ENCODE data around the gene CDC42EP5.

CDC42EP5 gene

DNA sequence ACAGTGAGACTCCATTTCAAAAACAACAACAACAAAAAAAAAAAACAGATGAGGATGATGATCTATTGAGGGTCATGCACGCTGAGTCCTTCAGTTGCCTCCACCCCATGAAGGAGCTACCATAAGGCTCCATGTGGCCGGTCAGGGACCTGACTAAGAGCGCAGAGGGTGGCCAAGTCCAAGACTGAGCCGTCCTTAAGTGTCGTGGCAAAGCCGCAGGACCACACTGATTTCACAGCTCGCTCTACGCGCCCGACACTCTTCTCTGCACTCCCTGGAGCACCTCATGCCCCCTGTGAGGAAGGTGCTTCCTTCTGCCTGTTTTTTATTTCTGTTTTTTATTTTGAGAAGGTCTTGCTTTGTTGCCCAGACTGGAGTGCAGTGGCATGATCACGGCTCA lies 45.5 kb downstream of the CDC42EP5 start:
- Histone ChIP-seq H3K27ac (ENCODE audit: low read depth, low read length) (no peak overlapping the region), H3K9me3 (ENCODE audit: control insufficient read depth in 1 of 2, low read length in 2 of 2) (no peaks in the 10 kb centered on the region), H3K4me3 (ENCODE audit: low read depth in 1 of 2, low read length in 2 of 2) (no peak overlapping the region), H3K4me1 (ENCODE audit: control insufficient read depth in 1 of 2, insufficient read depth in 2 of 2, low read length in 2 of 2) (peaks cover 3 to 7% of the 10 kb centered on the region in 2 donors), H3K9ac (ENCODE audit: low read depth in 1 of 2, low read length in 2 of 2) (no peak overlapping the region), H3K36me3 (ENCODE audit: control insufficient read depth in 1 of 2, insufficient read depth in 2 of 2, low read length in 2 of 2) (no peaks in the 10 kb centered on the region), H3K27me3 (ENCODE audit: control insufficient read depth in 1 of 2, insufficient read depth in 2 of 2, low read length in 2 of 2) (peaks cover 17 to 21% of the 10 kb centered on the region in 2 donors)

DNA sequence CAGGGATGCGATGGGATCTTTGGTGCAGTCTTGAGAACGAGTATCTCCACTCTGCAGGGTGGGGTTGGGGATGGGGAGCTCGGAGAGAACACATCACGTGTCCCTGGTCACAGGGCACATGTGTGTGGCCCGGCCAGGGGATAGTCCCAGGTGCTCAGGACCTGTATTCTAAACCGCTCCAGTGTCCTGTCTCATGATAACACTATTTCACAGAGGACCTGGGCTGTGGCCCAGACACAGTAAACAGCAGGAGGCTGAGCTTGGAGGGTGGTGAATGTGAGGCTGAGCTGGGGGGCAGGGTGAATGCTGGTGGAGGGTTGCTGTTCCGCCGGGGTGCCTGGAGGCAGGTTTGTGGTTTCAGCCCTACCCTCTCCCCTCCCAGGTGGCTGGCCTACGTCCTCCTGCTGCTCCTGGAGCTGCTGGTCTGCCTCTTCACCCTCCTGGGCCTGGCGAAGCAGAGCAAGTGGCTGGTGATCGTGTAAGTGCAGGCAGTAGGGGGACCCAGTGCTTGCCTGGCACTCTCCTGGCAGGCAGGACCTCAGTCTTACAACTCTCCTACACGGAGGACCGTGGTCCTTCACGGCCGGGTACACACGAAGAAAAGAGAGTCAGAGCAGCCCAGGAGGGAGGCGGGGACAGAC lies 46.7 kb downstream of the CDC42EP5 start:
- Histone ChIP-seq H3K9ac (ENCODE audit: low read depth in 1 of 2, low read length in 2 of 2) (no peak overlapping the region), H3K4me3 (ENCODE audit: low read depth in 1 of 2, low read length in 2 of 2) (no peak overlapping the region)

DNA sequence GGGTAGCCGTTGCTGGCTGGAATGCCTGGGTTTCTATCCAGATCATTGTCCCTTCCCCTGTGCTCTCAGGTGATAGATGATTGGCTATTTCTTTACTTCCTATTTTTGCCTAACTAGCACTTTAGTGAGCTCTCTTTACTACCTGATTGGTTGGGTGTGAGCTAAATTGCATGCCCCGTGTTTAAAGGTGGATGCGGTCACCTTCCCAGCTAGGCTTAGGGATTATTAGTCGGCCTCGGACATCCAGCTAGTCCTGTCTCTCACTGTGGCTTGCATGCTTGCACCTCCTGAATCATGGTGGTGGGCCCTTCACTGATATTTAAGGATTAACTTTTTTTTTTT lies 47.7 kb downstream of the CDC42EP5 start:
- H3K4me3 ChIP-seq (ENCODE audit: low read depth in 1 of 2, low read length in 2 of 2): no peak overlapping the region
- peaks cover 15 to 21% of the 10 kb centered on the region in 2 donors for H3K27me3 ChIP-seq (ENCODE audit: control insufficient read depth in 1 of 2, insufficient read depth in 2 of 2, low read length in 2 of 2)
- no peaks in the 10 kb centered on the region for H3K9me3 ChIP-seq (ENCODE audit: control insufficient read depth in 1 of 2, low read length in 2 of 2)
- H3K27ac ChIP-seq (ENCODE audit: low read depth, low read length): no peak overlapping the region
- H3K36me3 ChIP-seq (ENCODE audit: control insufficient read depth in 1 of 2, insufficient read depth in 2 of 2, low read length in 2 of 2): no peaks in the 10 kb centered on the region
- peaks cover 0 to 6% of the 10 kb centered on the region in 2 donors for H3K4me1 ChIP-seq (ENCODE audit: control insufficient read depth in 1 of 2, insufficient read depth in 2 of 2, low read length in 2 of 2)
- H3K9ac ChIP-seq (ENCODE audit: low read depth in 1 of 2, low read length in 2 of 2): no peak overlapping the region

More for the DNA sequence above, 46.7 kb downstream of the CDC42EP5 start:
- no peak overlapping the region for H3K27ac ChIP-seq (ENCODE audit: low read depth, low read length)
- no peaks in the 10 kb centered on the region for H3K9me3 ChIP-seq (ENCODE audit: control insufficient read depth in 1 of 2, low read length in 2 of 2)
- no peaks in the 10 kb centered on the region for H3K36me3 ChIP-seq (ENCODE audit: control insufficient read depth in 1 of 2, insufficient read depth in 2 of 2, low read length in 2 of 2)
- peaks cover 17 to 21% of the 10 kb centered on the region in 2 donors for H3K27me3 ChIP-seq (ENCODE audit: control insufficient read depth in 1 of 2, insufficient read depth in 2 of 2, low read length in 2 of 2)
- H3K4me1 ChIP-seq (ENCODE audit: control insufficient read depth in 1 of 2, insufficient read depth in 2 of 2, low read length in 2 of 2): peaks cover 3 to 7% of the 10 kb centered on the region in 2 donors

DNA sequence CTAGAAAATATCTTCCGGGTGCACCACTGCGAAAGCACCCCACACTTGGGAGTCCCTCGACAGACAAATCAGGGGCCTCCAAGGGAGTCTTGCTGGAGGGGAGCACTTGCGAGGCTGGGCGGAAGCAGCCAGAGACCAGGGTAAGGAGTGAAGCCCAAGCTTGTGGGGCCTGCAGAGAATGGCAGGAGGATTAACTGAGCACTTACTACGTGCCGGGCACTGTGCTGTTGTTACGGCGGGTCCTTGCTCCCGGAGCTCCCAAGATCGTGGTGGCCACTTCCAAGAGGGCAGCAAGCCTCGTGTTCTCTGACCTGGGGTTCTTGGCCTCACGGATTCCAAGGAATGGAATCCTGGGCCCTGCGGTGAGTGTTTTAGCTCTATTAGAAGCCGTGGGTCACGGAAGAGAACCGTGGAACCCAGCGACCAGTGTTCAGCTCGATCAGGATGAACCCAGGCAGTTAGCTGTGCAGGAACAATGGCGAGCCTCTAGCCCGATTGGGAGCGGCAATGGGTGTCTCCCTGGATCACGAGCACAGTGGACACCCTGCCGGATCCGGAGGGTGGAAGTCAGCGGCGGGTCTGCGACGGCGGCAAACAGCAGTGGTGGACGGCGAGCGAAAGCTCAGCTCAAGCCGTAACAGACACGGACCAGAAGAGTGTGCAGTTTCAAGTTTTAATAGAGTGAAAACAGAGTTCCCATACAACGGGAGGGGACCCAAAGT lies 48.3 kb downstream of the CDC42EP5 start:
- Histone ChIP-seq H3K4me1 (ENCODE audit: control insufficient read depth in 1 of 2, insufficient read depth in 2 of 2, low read length in 2 of 2) (peaks cover 0 to under 1% of the 10 kb centered on the region in 2 donors), H3K36me3 (ENCODE audit: control insufficient read depth in 1 of 2, insufficient read depth in 2 of 2, low read length in 2 of 2) (no peaks in the 10 kb centered on the region), H3K27ac (ENCODE audit: low read depth, low read length) (no peak overlapping the region), H3K27me3 (ENCODE audit: control insufficient read depth in 1 of 2, insufficient read depth in 2 of 2, low read length in 2 of 2) (peaks cover 10 to 18% of the 10 kb centered on the region in 2 donors), H3K4me3 (ENCODE audit: low read depth in 1 of 2, low read length in 2 of 2) (no peak overlapping the region), H3K9me3 (ENCODE audit: control insufficient read depth in 1 of 2, low read length in 2 of 2) (no peaks in the 10 kb centered on the region), H3K9ac (ENCODE audit: low read depth in 1 of 2, low read length in 2 of 2) (no peak overlapping the region)

DNA sequence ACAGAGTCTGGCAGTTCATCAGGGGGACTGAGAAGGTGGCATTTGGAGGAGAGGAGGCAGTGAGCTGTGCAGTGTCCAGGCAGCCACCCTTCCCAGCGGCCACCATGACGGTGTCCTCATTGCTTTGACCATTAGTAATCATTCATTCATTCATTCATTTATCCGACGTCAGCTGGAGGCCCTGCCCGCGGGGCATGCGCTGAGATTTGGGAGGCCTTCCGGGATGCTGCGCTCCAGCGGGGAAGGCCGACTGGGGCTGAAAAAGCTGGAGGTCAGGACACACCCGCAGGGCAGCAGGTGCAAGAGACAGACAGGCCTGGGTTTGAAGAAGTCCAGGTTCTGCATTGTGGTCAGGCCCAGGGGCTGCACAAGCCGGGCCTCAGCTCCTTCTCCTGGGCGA lies 48.9 kb downstream of the CDC42EP5 start:
- Histone ChIP-seq H3K9ac (ENCODE audit: low read depth in 1 of 2, low read length in 2 of 2) (no peak overlapping the region), H3K36me3 (ENCODE audit: control insufficient read depth in 1 of 2, insufficient read depth in 2 of 2, low read length in 2 of 2) (no peaks in the 10 kb centered on the region), H3K9me3 (ENCODE audit: control insufficient read depth in 1 of 2, low read length in 2 of 2) (no peaks in the 10 kb centered on the region), H3K27me3 (ENCODE audit: control insufficient read depth in 1 of 2, insufficient read depth in 2 of 2, low read length in 2 of 2) (peaks cover 10 to 21% of the 10 kb centered on the region in 2 donors), H3K4me1 (ENCODE audit: control insufficient read depth in 1 of 2, insufficient read depth in 2 of 2, low read length in 2 of 2) (no peaks in the 10 kb centered on the region), H3K27ac (ENCODE audit: low read depth, low read length) (no peak overlapping the region), H3K4me3 (ENCODE audit: low read depth in 1 of 2, low read length in 2 of 2) (no peak overlapping the region)

DNA sequence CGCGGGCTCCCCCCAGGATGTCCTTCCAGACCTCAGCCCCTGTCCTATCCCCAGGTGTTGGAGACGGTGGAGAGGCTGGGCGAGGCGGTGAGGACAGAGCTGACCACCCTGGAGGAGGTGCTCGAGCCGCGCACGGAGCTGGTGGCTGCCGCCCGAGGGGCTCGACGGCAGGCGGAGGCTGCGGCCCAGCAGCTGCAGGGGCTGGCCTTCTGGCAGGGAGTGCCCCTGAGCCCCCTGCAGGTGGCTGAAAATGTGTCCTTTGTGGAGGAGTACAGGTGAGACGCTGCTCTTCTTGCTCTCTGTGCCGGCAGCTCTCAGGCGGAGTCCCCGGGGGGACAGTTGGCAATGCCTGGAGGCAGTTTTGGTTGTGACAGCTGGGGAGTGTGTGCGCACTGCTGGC lies 51.0 kb downstream of the CDC42EP5 start:
- Histone ChIP-seq H3K9me3 (ENCODE audit: control insufficient read depth in 1 of 2, low read length in 2 of 2) (no peaks in the 10 kb centered on the region), H3K27ac (ENCODE audit: low read depth, low read length) (no peak overlapping the region), H3K4me3 (ENCODE audit: low read depth in 1 of 2, low read length in 2 of 2) (no peak overlapping the region), H3K9ac (ENCODE audit: low read depth in 1 of 2, low read length in 2 of 2) (no peak overlapping the region), H3K4me1 (ENCODE audit: control insufficient read depth in 1 of 2, insufficient read depth in 2 of 2, low read length in 2 of 2) (peaks cover 3 to 8% of the 10 kb centered on the region in 2 donors), H3K36me3 (ENCODE audit: control insufficient read depth in 1 of 2, insufficient read depth in 2 of 2, low read length in 2 of 2) (no peaks in the 10 kb centered on the region), H3K27me3 (ENCODE audit: control insufficient read depth in 1 of 2, insufficient read depth in 2 of 2, low read length in 2 of 2) (peaks cover 16 to 22% of the 10 kb centered on the region in 2 donors)

DNA sequence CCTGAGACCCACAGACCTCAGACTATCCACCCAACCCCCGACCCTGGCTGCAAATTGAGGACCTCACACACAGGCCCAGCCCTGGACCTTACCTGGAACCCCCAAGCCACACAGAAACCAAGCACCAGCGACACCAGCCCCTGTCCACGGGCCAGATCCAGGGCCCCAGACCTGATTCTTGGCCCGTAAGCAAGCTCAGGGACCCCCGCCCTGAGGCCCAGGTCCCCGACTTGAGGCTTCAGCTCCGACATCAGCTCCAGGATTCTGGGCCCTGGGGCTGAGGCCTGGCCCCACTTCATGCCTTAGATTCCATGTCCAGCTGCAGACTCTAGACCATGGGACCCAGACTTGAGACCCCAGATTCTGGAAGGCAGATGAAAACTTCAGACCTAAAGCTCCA lies 51.6 kb downstream of the CDC42EP5 start:
- Histone ChIP-seq H3K36me3 (ENCODE audit: control insufficient read depth in 1 of 2, insufficient read depth in 2 of 2, low read length in 2 of 2) (no peaks in the 10 kb centered on the region), H3K9me3 (ENCODE audit: control insufficient read depth in 1 of 2, low read length in 2 of 2) (no peaks in the 10 kb centered on the region), H3K9ac (ENCODE audit: low read depth in 1 of 2, low read length in 2 of 2) (no peak overlapping the region), H3K27ac (ENCODE audit: low read depth, low read length) (no peak overlapping the region), H3K4me1 (ENCODE audit: control insufficient read depth in 1 of 2, insufficient read depth in 2 of 2, low read length in 2 of 2) (peaks cover 3 to 9% of the 10 kb centered on the region in 2 donors), H3K27me3 (ENCODE audit: control insufficient read depth in 1 of 2, insufficient read depth in 2 of 2, low read length in 2 of 2) (peaks cover 23 to 27% of the 10 kb centered on the region in 2 donors), H3K4me3 (ENCODE audit: low read depth in 1 of 2, low read length in 2 of 2) (no peak overlapping the region)

DNA sequence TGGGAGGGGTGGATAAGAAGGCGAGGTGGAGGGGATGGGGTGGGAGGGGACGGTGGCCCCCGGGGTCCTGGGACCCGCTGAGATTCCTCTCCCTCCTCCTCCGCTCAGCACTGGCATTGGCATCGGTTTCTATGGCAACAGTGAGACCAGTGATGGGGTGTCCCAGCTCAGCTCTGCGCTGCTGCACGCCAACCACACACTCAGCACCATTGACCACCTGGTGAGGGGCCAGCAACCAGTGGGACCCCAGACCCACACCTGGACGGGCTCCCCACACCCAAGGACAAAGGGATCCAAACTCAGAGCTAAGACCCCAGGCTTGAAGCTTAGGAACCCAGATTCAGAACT lies 52.0 kb downstream of the CDC42EP5 start:
- Histone ChIP-seq H3K4me3 (ENCODE audit: low read depth in 1 of 2, low read length in 2 of 2) (no peak overlapping the region), H3K36me3 (ENCODE audit: control insufficient read depth in 1 of 2, insufficient read depth in 2 of 2, low read length in 2 of 2) (no peaks in the 10 kb centered on the region), H3K9ac (ENCODE audit: low read depth in 1 of 2, low read length in 2 of 2) (no peak overlapping the region), H3K9me3 (ENCODE audit: control insufficient read depth in 1 of 2, low read length in 2 of 2) (no peaks in the 10 kb centered on the region), H3K4me1 (ENCODE audit: control insufficient read depth in 1 of 2, insufficient read depth in 2 of 2, low read length in 2 of 2) (peaks cover 3 to 9% of the 10 kb centered on the region in 2 donors), H3K27me3 (ENCODE audit: control insufficient read depth in 1 of 2, insufficient read depth in 2 of 2, low read length in 2 of 2) (peaks cover 26 to 27% of the 10 kb centered on the region in 2 donors), H3K27ac (ENCODE audit: low read depth, low read length) (no peak overlapping the region)

DNA sequence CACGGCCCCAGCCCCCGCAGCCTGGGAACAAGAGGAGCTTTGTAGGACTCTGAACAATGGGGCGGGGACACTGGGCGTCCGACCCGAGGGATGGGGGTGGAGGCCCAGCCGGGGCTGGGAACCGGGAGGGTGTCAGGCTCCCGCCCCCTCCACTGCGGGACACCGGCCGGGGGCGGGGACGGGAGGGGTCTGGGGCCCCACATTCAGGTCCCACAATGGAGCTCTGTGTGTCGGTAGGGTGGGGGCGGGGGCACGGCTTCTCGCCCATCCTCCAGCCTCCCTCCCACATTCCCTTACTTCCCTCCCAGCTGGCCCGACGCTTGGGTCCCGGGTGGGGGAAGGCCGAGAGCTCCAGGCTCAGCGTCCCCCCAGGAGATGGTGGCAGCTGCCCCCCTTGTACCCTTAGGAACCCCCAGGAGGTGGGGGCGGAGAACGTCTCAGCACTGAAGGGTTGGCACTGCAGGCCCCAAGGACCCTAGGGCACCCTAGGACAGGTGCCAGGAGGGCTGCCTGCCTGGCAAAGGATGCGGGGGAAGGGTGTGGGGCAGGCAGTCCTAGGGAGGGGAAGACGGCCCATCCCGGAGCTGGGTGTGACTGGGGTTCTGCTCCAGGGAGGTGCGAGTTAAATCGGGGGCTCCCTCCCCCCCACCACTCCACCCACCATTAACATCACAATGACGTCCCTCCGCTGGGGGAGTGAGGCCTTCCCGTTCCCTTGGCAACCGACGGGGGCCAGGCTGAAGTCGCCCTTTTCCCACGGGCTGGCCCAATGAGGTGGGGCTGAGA lies 52.5 kb downstream of the CDC42EP5 start:
- Histone ChIP-seq H3K27me3 (ENCODE audit: control insufficient read depth in 1 of 2, insufficient read depth in 2 of 2, low read length in 2 of 2) (peaks cover 31% of the 10 kb centered on the region in 2 donors), H3K9ac (ENCODE audit: low read depth in 1 of 2, low read length in 2 of 2) (no peak overlapping the region), H3K36me3 (ENCODE audit: control insufficient read depth in 1 of 2, insufficient read depth in 2 of 2, low read length in 2 of 2) (no peaks in the 10 kb centered on the region), H3K4me3 (ENCODE audit: low read depth in 1 of 2, low read length in 2 of 2) (no peak overlapping the region), H3K27ac (ENCODE audit: low read depth, low read length) (no peak overlapping the region), H3K4me1 (ENCODE audit: control insufficient read depth in 1 of 2, insufficient read depth in 2 of 2, low read length in 2 of 2) (peaks cover 3 to 9% of the 10 kb centered on the region in 2 donors), H3K9me3 (ENCODE audit: control insufficient read depth in 1 of 2, low read length in 2 of 2) (no peaks in the 10 kb centered on the region)

DNA sequence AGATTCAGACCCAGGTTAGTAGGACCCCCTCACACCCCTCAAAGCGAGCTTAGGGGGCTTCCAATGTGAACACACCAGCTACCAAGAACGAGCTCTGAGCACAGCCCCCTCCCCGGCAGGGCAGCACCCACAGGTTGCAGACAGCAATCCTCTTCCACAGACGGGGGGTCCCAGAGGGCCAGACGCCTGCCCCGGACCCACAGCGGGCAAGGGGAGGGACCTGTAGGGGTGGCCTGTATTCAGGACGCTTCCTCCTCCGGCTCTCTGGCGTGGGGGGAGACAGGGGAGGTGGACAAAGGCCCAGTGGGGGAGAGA lies 53.1 kb downstream of the CDC42EP5 start:
- Histone ChIP-seq H3K36me3 (ENCODE audit: control insufficient read depth in 1 of 2, insufficient read depth in 2 of 2, low read length in 2 of 2) (no peaks in the 10 kb centered on the region), H3K27me3 (ENCODE audit: control insufficient read depth in 1 of 2, insufficient read depth in 2 of 2, low read length in 2 of 2) (peaks cover 31 to 32% of the 10 kb centered on the region in 2 donors), H3K4me3 (ENCODE audit: low read depth in 1 of 2, low read length in 2 of 2) (no peak overlapping the region), H3K4me1 (ENCODE audit: control insufficient read depth in 1 of 2, insufficient read depth in 2 of 2, low read length in 2 of 2) (peaks cover 3 to 9% of the 10 kb centered on the region in 2 donors), H3K9me3 (ENCODE audit: control insufficient read depth in 1 of 2, low read length in 2 of 2) (no peaks in the 10 kb centered on the region), H3K9ac (ENCODE audit: low read depth in 1 of 2, low read length in 2 of 2) (no peak overlapping the region), H3K27ac (ENCODE audit: low read depth, low read length) (no peak overlapping the region)

Data from duodenal mucosa (tissue), 2 donors.